A673 (cell line): ENCODE measurements around the gene DYNC1LI2.

ENCODE experiments used
- CTCF ChIP-seq: fragments of 300-800, 200-600 bp; sonication (generic); conservative IDR thresholded peaks from 2 replicates; pipeline ENCODE4 v1.5.1; 2017; ENCODE audit warnings: low read depth, mild to moderate bottlenecking, antibody characterized with exemption, low read length, moderate library complexity, mixed read lengths
- EZH2 ChIP-seq: fragments of 200-600 bp; sonication (generic); IDR thresholded peaks from 2 replicates; pipeline ENCODE4 v1.6.1; 2017; ENCODE audit warnings: borderline replicate concordance, low read depth, mild to moderate bottlenecking, mixed read lengths, antibody characterized with exemption, low read length; ENCODE audit not compliant: poor library complexity, severe bottlenecking

- TF ChIP-seq CTCF (no peak), EZH2 (no peak)
These were observed 30.6 kb downstream of the DYNC1LI2 start for GRCh38 chr16:66720766-66721165.
